ENCODE data around the gene CREBBP. TPM values are rescaled to one million over a fixed set of nuclear protein-coding genes. Genes with fewer than 3 reads are reported as not detected.
A peak's percentile ranks its signal among the peaks of the same experiment; 100 is the strongest.

Gene CREBBP
- total RNA-seq, 4 donors from 2014 or later, result 48.2 to 112 (median 74.9) TPM

DNA sequence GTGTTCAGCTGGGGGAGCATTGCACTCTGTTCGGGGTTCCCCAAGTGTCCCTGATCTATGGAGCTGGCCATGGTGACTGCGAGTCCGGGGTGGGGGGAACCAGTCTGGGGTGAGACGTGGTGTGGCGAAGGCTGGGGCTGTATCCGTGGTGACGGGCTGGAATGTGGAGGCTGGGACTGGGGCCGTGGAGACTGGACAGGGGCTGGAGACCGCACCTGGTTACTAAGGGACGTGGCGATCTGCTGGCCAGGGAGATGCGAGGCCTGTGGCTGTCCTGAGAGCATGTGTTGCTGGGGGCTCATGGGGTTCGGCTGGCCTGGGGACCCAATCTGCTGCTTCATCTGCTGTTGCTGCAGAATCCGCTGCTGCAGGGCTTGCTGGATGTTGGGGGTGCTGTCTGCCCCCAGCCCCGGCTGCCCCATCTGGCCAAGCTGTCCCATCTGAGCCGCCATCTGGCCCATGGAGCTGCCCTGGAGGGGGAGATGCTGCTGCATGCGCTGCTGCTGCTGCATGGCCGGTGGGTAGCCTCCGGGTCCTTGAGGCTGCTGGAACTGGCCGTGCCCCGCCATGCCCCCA is 152.6 kb downstream of the CREBBP start:
- TF ChIP-seq EP300 (IDR thresholded peaks at IDR 0.05) (no peak), POLR2A (IDR thresholded peaks at IDR 0.05; ENCODE audit: low read depth) (no peak), POLR2AphosphoS5 (IDR thresholded peaks at IDR 0.05) (peak in 1 of 2 donors; percentile 5)
- TF ChIP-seq, protein P1, sequence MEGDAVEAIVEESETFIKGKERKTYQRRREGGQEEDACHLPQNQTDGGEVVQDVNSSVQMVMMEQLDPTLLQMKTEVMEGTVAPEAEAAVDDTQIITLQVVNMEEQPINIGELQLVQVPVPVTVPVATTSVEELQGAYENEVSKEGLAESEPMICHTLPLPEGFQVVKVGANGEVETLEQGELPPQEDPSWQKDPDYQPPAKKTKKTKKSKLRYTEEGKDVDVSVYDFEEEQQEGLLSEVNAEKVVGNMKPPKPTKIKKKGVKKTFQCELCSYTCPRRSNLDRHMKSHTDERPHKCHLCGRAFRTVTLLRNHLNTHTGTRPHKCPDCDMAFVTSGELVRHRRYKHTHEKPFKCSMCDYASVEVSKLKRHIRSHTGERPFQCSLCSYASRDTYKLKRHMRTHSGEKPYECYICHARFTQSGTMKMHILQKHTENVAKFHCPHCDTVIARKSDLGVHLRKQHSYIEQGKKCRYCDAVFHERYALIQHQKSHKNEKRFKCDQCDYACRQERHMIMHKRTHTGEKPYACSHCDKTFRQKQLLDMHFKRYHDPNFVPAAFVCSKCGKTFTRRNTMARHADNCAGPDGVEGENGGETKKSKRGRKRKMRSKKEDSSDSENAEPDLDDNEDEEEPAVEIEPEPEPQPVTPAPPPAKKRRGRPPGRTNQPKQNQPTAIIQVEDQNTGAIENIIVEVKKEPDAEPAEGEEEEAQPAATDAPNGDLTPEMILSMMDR (IDR thresholded peaks at IDR 0.05), result no peak
- DNase-seq (ENCODE audit: extremely low spot score), result no peak
- Histone ChIP-seq H3K36me3 (peaks cover 51 to 71% (median 68%) of the 10 kb centered on the region in 4 donors), H3K9me3 (no peaks in the 10 kb centered on the region), H3K27me3 (no peaks in the 10 kb centered on the region), H3K4me3 (no peak overlapping the region), H3K4me1 (no peaks in the 10 kb centered on the region), H3K27ac (replicated peaks in 1 of 4) (no peak overlapping the region)
- 86% methylated on average over 9 of the region's 21 CpGs for WGBS
- intact Hi-C loops (cut with DNase I), result no loop called here

DNA sequence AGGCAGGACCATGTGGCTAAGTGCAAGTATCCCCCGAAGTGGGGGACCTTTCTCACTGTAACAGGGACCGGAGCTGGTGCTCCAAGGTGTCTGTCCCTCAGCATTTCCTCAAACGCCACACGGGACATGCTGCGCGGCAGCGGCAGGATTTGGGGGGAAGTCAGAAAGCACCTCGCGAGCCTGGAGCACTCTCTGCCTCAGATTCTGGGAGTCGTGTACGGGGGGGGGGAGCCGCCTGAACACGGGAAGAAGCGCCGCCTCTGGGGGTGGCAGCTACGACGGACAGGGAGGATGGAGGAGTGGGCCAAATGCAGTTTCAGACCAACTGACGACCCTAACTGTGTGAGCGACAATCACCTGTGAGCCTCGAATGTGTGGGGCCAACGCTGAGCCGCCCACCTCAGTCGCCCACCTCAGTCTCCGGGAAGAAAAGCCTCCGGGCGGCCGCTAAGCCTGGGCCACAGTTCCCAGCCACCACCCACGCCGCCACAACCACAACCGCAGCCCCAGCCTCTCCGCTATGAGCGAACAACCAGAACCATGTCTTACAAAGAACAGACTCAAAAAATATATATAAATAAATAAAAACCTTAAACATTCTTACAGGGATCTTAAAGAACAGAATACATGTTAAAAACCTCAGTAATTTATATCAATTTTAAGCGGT is 154.4 kb downstream of the CREBBP start:
- no peaks in the 10 kb centered on the region for H3K9me3 ChIP-seq
- H3K4me3 ChIP-seq, result no peak overlapping the region
- 89% methylated on average over 31 of the region's 33 CpGs for WGBS
- no peak for TF ChIP-seq EP300 (IDR thresholded peaks at IDR 0.05)
- TF ChIP-seq POLR2A (IDR thresholded peaks at IDR 0.05; ENCODE audit: low read depth), result no peak
- no peak for TF ChIP-seq POLR2AphosphoS5 (IDR thresholded peaks at IDR 0.05)
- TF ChIP-seq, protein P1 (IDR thresholded peaks at IDR 0.05), result no peak
- intact Hi-C loops (cut with DNase I), result no loop called here
- no peaks in the 10 kb centered on the region for H3K27me3 ChIP-seq
- H3K36me3 ChIP-seq, result peaks cover 37 to 54% (median 50%) of the 10 kb centered on the region in 4 donors
- H3K27ac ChIP-seq (replicated peaks in 1 of 4), result no peak overlapping the region
- H3K4me1 ChIP-seq, result no peaks in the 10 kb centered on the region
- no peak for DNase-seq (ENCODE audit: extremely low spot score)

DNA sequence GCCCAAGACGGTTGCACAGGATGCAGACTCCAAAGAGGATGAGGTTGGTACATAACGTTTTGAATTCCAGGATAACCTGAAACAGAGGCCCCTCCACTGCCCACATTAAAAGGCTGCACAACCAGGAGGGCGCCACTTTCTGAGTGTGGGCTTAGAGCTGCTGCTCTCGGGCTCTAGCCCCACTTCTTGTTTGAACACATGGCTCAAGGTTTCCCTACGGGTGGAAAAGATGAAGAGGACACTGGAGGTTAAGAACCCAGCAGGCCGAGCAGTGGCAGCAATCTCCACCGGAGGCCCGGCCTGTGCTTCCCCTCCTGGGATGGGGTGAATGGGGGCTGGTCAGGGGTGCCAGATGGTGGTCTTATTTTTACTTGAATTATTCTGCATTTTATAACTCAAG is 155.2 kb downstream of the CREBBP start:
- TF ChIP-seq POLR2AphosphoS5 (IDR thresholded peaks at IDR 0.05), result no peak
- TF ChIP-seq EP300 (IDR thresholded peaks at IDR 0.05), result no peak
- TF ChIP-seq, protein P1 (IDR thresholded peaks at IDR 0.05), result no peak
- TF ChIP-seq POLR2A (IDR thresholded peaks at IDR 0.05; ENCODE audit: low read depth), result no peak
- H3K36me3 ChIP-seq, result peaks cover 28 to 45% (median 41%) of the 10 kb centered on the region in 4 donors
- no peak for DNase-seq (ENCODE audit: extremely low spot score)
- no peak overlapping the region for H3K27ac ChIP-seq (replicated peaks in 1 of 4)
- H3K4me1 ChIP-seq, result no peaks in the 10 kb centered on the region
- 74% methylated on average over 8 of the region's 8 CpGs for WGBS
- H3K9me3 ChIP-seq, result no peaks in the 10 kb centered on the region
- intact Hi-C loops (cut with DNase I), result no loop called here
- no peak overlapping the region for H3K4me3 ChIP-seq
- H3K27me3 ChIP-seq, result no peaks in the 10 kb centered on the region

DNA sequence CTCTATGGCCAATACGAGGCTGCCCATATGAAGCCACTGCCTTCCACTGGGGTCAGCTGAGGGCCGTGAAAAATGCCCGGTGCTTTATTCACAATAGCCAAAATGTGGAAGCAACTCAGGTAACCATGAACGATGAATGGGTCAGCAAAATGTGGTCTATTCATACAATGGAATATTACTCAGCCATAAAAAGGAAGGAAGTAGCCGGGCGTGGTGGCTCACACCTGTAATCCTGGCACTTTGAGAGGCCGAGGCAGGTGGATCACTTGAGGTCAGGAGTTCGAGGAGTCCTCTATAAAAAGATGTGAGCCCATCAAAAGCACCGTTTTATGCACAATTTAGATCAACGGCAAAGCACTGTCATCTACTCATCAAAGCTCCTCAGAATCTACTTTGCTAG is 158.0 kb downstream of the CREBBP start:
- no peak overlapping the region for H3K27ac ChIP-seq (replicated peaks in 1 of 4)
- no peak overlapping the region for H3K4me3 ChIP-seq
- H3K4me1 ChIP-seq, result peaks cover 7 to 10% (median 9%) of the 10 kb centered on the region in 4 donors
- no peak for TF ChIP-seq POLR2A (IDR thresholded peaks at IDR 0.05; ENCODE audit: low read depth)
- TF ChIP-seq, protein P1 (IDR thresholded peaks at IDR 0.05), result no peak
- TF ChIP-seq EP300 (IDR thresholded peaks at IDR 0.05), result no peak
- no peak for TF ChIP-seq POLR2AphosphoS5 (IDR thresholded peaks at IDR 0.05)
- H3K9me3 ChIP-seq, result no peaks in the 10 kb centered on the region
- 92% methylated on average over 10 of the region's 10 CpGs for WGBS
- H3K36me3 ChIP-seq, result peaks cover under 1 to 18% (median 14%) of the 10 kb centered on the region in 4 donors
- no peaks in the 10 kb centered on the region for H3K27me3 ChIP-seq
- no peak for DNase-seq (ENCODE audit: extremely low spot score)
- intact Hi-C loops (cut with DNase I), result no loop called here
